Upper lobe of left lung (tissue), 6 donors: Measurements from ENCODE around the gene SNAPC4. TPM values are rescaled to one million over a fixed set of nuclear protein-coding genes. Genes with fewer than 3 reads are reported as not detected.

ENCODE experiments used
- ATAC-seq, 2 donors: fragments of 200-7000 bp; cut with Tn5 transposase; one replicate each; pipeline ENCODE4 v1.9.1; 2022; ENCODE audit warnings: mild to moderate bottlenecking in 2 of 2, moderate library complexity in 2 of 2; ENCODE audit not compliant: low FRiP score in 2 of 2
- DNase-seq, 2 donors: peaks; one replicate each; pipeline ENCODE4 v3.0.0-alpha.2; 2019 to 2020
- H3K27ac ChIP-seq, 4 donors: fragments of 200-600 bp; sonication (generic); one replicate each; pipeline ENCODE4 v1.5.1; 2016 to 2019
- H3K27me3 ChIP-seq, 4 donors: fragments of 200-600 bp; sonication (generic); one replicate each; pipeline ENCODE4 v1.5.1; 2017 to 2019
- H3K36me3 ChIP-seq, 4 donors: fragments of 200-600 bp; sonication (generic); one replicate each; pipeline ENCODE4 v1.5.1; 2016 to 2019
- H3K4me1 ChIP-seq, 4 donors: fragments of 200-600 bp; sonication (generic); one replicate each; pipeline ENCODE4 v1.5.1; 2018 to 2019
- H3K4me3 ChIP-seq, 4 donors: fragments of 200-600 bp; sonication (generic); one replicate each; pipeline ENCODE4 v1.5.1; 2017 to 2019; ENCODE audit warnings: mild to moderate bottlenecking in 2 of 4, moderate library complexity in 1 of 4
- H3K9me3 ChIP-seq, 4 donors: fragments of 200-600 bp; sonication (generic); one replicate each; pipeline ENCODE4 v1.5.1; 2018 to 2019
- CTCF ChIP-seq, 6 experiments: fragments of 450-650 bp in 4 of 6; fragments of 200-600 bp in 2 of 6; sonication (generic) in 2 of 6; IDR thresholded peaks; one replicate each; pipeline ENCODE4 v1.5.1; 2016 to 2019; ENCODE audit warnings: antibody characterized with exemption in 6 of 6
- EP300 ChIP-seq, 4 donors: sonication (generic); formaldehyde crosslinking; IDR thresholded peaks; one replicate each; pipeline ENCODE4 v1.5.1; 2017; ENCODE audit warnings: antibody characterized with exemption in 4 of 4, control low read depth in 2 of 4
- POLR2A ChIP-seq, 4 donors: fragments of 450-650 bp; IDR thresholded peaks; one replicate each; pipeline ENCODE4 v1.5.1; 2016 to 2017; ENCODE audit warnings: antibody characterized with exemption in 4 of 4, mild to moderate bottlenecking in 2 of 4
- POLR2AphosphoS5 ChIP-seq, 2 donors: sonication (generic); formaldehyde crosslinking; IDR thresholded peaks; one replicate each; pipeline ENCODE4 v1.5.1; 2017; ENCODE audit warnings: antibody characterized with exemption in 2 of 2
- WGBS, 2 donors: methylation state at CpG; one replicate each; pipeline ENCODE4 v1.1.5; 2017 to 2018; 5-methylcytosine and 5-hydroxymethylcytosine counted together
- total RNA-seq, 6 donors: library from RNA; depleted of rRNA in 4 of 6; stranded (reverse); fragments of >200 nt in 4 of 6; gene quantifications; one replicate each; pipeline versions ENCODE4 v1.1.0 to v1.2.1, GENCODE V29; 2016 to 2021
- donor health status: DM: no; HTN: no; CAD: no; lungs with moderate emphysema.
- donor health status: DM: no; HTN: yes; CAD: no; lungs with severe emphysema.

SNAPC4 gene
- total RNA-seq, 6 donors from 2014 or later: 7.8 to 35.6 (median 13.2) TPM

GRCh38 chr9:136383436-136383835 lies 16.5 kb downstream of the SNAPC4 start:
- WGBS, 2 donors: 96% methylated on average over 20 of the region's 20 CpGs; no CpG with 5 or more reads in 1 of the 2 donors
- ATAC-seq (no peak), DNase-seq (peak in 1 of 2 donors; percentile 80)
- Histone ChIP-seq H3K4me3 (no peak overlapping the region), H3K9me3 (no peaks in the 10 kb centered on the region), H3K27ac (no peak overlapping the region), H3K4me1 (no peaks in the 10 kb centered on the region), H3K27me3 (no peaks in the 10 kb centered on the region), H3K36me3 (peaks cover 7 to 97% (median 80%) of the 10 kb centered on the region in 4 donors)
- TF ChIP-seq POLR2AphosphoS5 (IDR thresholded peaks at IDR 0.05) (no peak), EP300 (IDR thresholded peaks at IDR 0.05) (no peak), CTCF (IDR thresholded peaks at IDR 0.05) (no peak), POLR2A (IDR thresholded peaks at IDR 0.05) (no peak)

GRCh38 chr9:136381966-136382513 lies 17.9 kb downstream of the SNAPC4 start:
- Histone ChIP-seq H3K27me3 (no peaks in the 10 kb centered on the region), H3K4me1 (no peaks in the 10 kb centered on the region), H3K36me3 (peaks cover 0 to 85% (median 67%) of the 10 kb centered on the region in 4 donors), H3K27ac (no peak overlapping the region), H3K4me3 (no peak overlapping the region), H3K9me3 (no peaks in the 10 kb centered on the region)
- no peak for ATAC-seq
- WGBS, 2 donors: 95 to 97% methylated on average over 3 to 14 of the region's 25 CpGs
- no peak for TF ChIP-seq POLR2A (IDR thresholded peaks at IDR 0.05)
- TF ChIP-seq EP300 (IDR thresholded peaks at IDR 0.05): no peak
- TF ChIP-seq POLR2AphosphoS5 (IDR thresholded peaks at IDR 0.05): no peak
- no peak for TF ChIP-seq CTCF (IDR thresholded peaks at IDR 0.05)
- DNase-seq: peak in 1 of 2 donors; percentile 77

GRCh38 chr9:136381311-136381710 lies 18.7 kb downstream of the SNAPC4 start:
- Histone ChIP-seq H3K4me1 (no peaks in the 10 kb centered on the region), H3K4me3 (no peak overlapping the region), H3K9me3 (no peaks in the 10 kb centered on the region), H3K36me3 (peaks cover 0 to 79% (median 62%) of the 10 kb centered on the region in 4 donors), H3K27ac (no peak overlapping the region), H3K27me3 (no peaks in the 10 kb centered on the region)
- DNase-seq (peak in 1 of 2 donors; percentile 68), ATAC-seq (no peak)
- no peak for TF ChIP-seq CTCF (IDR thresholded peaks at IDR 0.05)
- TF ChIP-seq EP300 (IDR thresholded peaks at IDR 0.05): no peak
- no peak for TF ChIP-seq POLR2AphosphoS5 (IDR thresholded peaks at IDR 0.05)
- TF ChIP-seq POLR2A (IDR thresholded peaks at IDR 0.05): no peak
- WGBS, 2 donors: 87 to 96% methylated on average over 5 to 7 of the region's 9 CpGs

- ATAC-seq: no peak
- Histone ChIP-seq H3K27ac (no peak overlapping the region), H3K27me3 (no peaks in the 10 kb centered on the region), H3K9me3 (no peaks in the 10 kb centered on the region), H3K4me1 (no peaks in the 10 kb centered on the region), H3K4me3 (no peak overlapping the region), H3K36me3 (peaks cover 0 to 72% (median 59%) of the 10 kb centered on the region in 4 donors)
- DNase-seq: peak in 1 of 2 donors; percentile 80
- TF ChIP-seq EP300 (IDR thresholded peaks at IDR 0.05): no peak
- TF ChIP-seq CTCF (IDR thresholded peaks at IDR 0.05): no peak
- no peak for TF ChIP-seq POLR2A (IDR thresholded peaks at IDR 0.05)
- TF ChIP-seq POLR2AphosphoS5 (IDR thresholded peaks at IDR 0.05): no peak
- WGBS, 2 donors: 95% methylated on average over 16 of the region's 17 CpGs; no CpG with 5 or more reads in 1 of the 2 donors
Measured at GRCh38 chr9:136380381-136380780, 19.6 kb downstream of the SNAPC4 start.

GRCh38 chr9:136379891-136380290 lies 20.1 kb downstream of the SNAPC4 start:
- Histone ChIP-seq H3K9me3 (no peaks in the 10 kb centered on the region), H3K4me3 (no peak overlapping the region), H3K4me1 (no peaks in the 10 kb centered on the region), H3K27ac (no peak overlapping the region), H3K36me3 (peaks cover 0 to 67% (median 55%) of the 10 kb centered on the region in 4 donors), H3K27me3 (no peaks in the 10 kb centered on the region)
- no peak for ATAC-seq
- WGBS, 2 donors: 90% methylated on average over 11 of the region's 11 CpGs; no CpG with 5 or more reads in 1 of the 2 donors
- no peak for TF ChIP-seq CTCF (IDR thresholded peaks at IDR 0.05)
- no peak for TF ChIP-seq POLR2AphosphoS5 (IDR thresholded peaks at IDR 0.05)
- TF ChIP-seq POLR2A (IDR thresholded peaks at IDR 0.05): no peak
- TF ChIP-seq EP300 (IDR thresholded peaks at IDR 0.05): no peak
- peak in 1 of 2 donors; percentile 59 for DNase-seq
